ENCODE data around the gene PLCD4. TPM values are rescaled to one million over a fixed set of nuclear protein-coding genes. Genes with fewer than 3 reads are reported as not detected.

The PLCD4 gene
- total RNA-seq (11.0 TPM), polyA plus RNA-seq (ENCODE audit: insufficient read depth, low read depth, low replicate concordance) (30.4 TPM)
- long read RNA-seq, donor 1, result 0 reads
- long read RNA-seq, donor 2, partial matches to known transcripts, result 0 of 1 reads
- long read RNA-seq, donor 2, other reads (novel, unspliced or antisense), result 0 of 1 reads
- long read RNA-seq, donor 3, result 0 reads
- long read RNA-seq, donor 4, result 0 reads
- long read RNA-seq, donor 5, result 0 reads
- long read RNA-seq, donor 6, result 0 reads
- long read RNA-seq, donor 7, partial matches to known transcripts, result 0 of 7 reads
- long read RNA-seq, donor 7, other reads (novel, unspliced or antisense), result 4 of 7 reads
- long read RNA-seq, donor 8, result 0 reads
- long read RNA-seq, donor 9, partial matches to known transcripts, result 0 of 1 reads
- long read RNA-seq, donor 9, other reads (novel, unspliced or antisense), result 0 of 1 reads
- long read RNA-seq, donor 10, partial matches to known transcripts, result 11 of 11 reads
- long read RNA-seq, donor 10, other reads (novel, unspliced or antisense), result 0 of 11 reads

DNA sequence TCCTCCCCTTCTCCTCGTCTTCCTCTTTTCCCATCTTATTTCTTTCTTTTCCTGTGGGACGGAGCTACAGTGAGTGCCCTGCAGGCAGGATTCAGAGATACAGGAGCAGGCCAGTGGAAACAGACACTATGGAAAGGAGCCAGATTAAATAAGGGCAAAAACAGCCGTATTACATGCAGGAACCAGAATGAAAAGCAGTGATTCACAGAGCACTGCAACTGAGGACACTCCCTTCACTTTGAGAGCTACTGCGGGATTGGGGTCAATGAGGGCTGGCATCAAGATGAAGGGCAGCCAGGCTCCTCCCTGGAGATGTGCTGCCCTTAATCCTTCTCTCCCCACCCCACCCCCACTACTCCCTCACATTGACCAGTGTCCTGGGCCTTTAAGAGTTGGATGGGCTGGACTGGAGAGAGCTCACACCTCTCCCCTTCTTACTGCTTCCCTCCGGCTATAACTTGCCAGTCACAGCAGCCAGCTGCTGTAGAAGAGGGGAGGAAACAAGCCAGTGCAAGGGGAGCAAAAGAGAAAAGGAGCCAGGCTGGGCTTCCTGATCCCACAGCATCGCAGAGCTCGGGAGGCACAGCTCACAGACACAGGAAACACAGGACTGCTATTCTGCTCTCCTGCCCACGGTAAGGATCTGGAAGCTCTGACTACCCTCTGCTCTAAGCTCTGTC is at the start of gene PLCD4:
TSS of gene PLCD4 (plus strand) at position 464 of the 680 bp plus-strand sequence. CDS start 7,841 bp downstream, outside the sequence.
- Histone ChIP-seq H3K27me3 (ENCODE audit: control insufficient read depth, insufficient read depth, low read length) (no peaks in the 10 kb centered on the region), H3K36me3 (ENCODE audit: control insufficient read depth in 2 of 3, insufficient read depth in 3 of 3, low read length in 3 of 3) (no peaks in the 10 kb centered on the region), H3K27ac (ENCODE audit: low read depth in 2 of 2, low read length in 2 of 2) (peak within 1 kb of the TSS; percentile 28 to 38), H3K9me3 (ENCODE audit: control insufficient read depth in 2 of 3, insufficient read depth in 1 of 3, low read length in 3 of 3) (no peaks in the 10 kb centered on the region), H3K9ac (ENCODE audit: low read length in 3 of 3) (peak within 1 kb of the TSS in 1 of 3 donors; percentile 53), H3K4me1 (ENCODE audit: control insufficient read depth in 2 of 3, insufficient read depth in 2 of 3, low read depth in 1 of 3, low read length in 3 of 3) (peaks cover 0 to 9% (median 7%) of the 10 kb centered on the region in 3 donors), H3K4me3 (ENCODE audit: low read length in 3 of 3) (peak within 1 kb of the TSS; percentile 30 to 71 (median 69))
- DNase-seq (peak in 4 of 5 donors; percentile 35 to 80 (median 55)), FAIRE-seq (no peak)
- intact Hi-C loops (cut with DNase I), result no loop called here
- TF ChIP-seq CTCF (IDR thresholded peaks at IDR 0.05; ENCODE audit: borderline replicate concordance, extremely low read depth, insufficient read depth), result no peak

- H3K4me1 ChIP-seq (ENCODE audit: control insufficient read depth in 2 of 3, insufficient read depth in 2 of 3, low read depth in 1 of 3, low read length in 3 of 3), result no peaks in the 10 kb centered on the region
- TF ChIP-seq CTCF (IDR thresholded peaks at IDR 0.05; ENCODE audit: borderline replicate concordance, extremely low read depth, insufficient read depth), result no peak
- intact Hi-C loops (cut with DNase I), result no loop called here
- H3K36me3 ChIP-seq (ENCODE audit: control insufficient read depth in 2 of 3, insufficient read depth in 3 of 3, low read length in 3 of 3), result peaks cover 6 to 13% (median 7%) of the 10 kb centered on the region in 3 donors
- no peak overlapping the region for H3K9ac ChIP-seq (ENCODE audit: low read length in 3 of 3)
- H3K27ac ChIP-seq (ENCODE audit: low read depth in 2 of 2, low read length in 2 of 2), result no peak overlapping the region
- FAIRE-seq (no peak), DNase-seq (no peak)
- H3K4me3 ChIP-seq (ENCODE audit: low read length in 3 of 3), result no peak overlapping the region
- H3K27me3 ChIP-seq (ENCODE audit: control insufficient read depth, insufficient read depth, low read length), result no peaks in the 10 kb centered on the region
- no peaks in the 10 kb centered on the region for H3K9me3 ChIP-seq (ENCODE audit: control insufficient read depth in 2 of 3, insufficient read depth in 1 of 3, low read length in 3 of 3)
These were observed 49.8 kb upstream of the PLCD4 start for GRCh38 chr2:218557941-218558340.

GRCh38 chr2:218558986-218559385 is 48.7 kb upstream of the PLCD4 start:
- Histone ChIP-seq H3K27ac (ENCODE audit: low read depth in 2 of 2, low read length in 2 of 2) (no peak overlapping the region), H3K9me3 (ENCODE audit: control insufficient read depth in 2 of 3, insufficient read depth in 1 of 3, low read length in 3 of 3) (no peaks in the 10 kb centered on the region), H3K4me3 (ENCODE audit: low read length in 3 of 3) (no peak overlapping the region), H3K27me3 (ENCODE audit: control insufficient read depth, insufficient read depth, low read length) (no peaks in the 10 kb centered on the region), H3K9ac (ENCODE audit: low read length in 3 of 3) (no peak overlapping the region), H3K4me1 (ENCODE audit: control insufficient read depth in 2 of 3, insufficient read depth in 2 of 3, low read depth in 1 of 3, low read length in 3 of 3) (no peaks in the 10 kb centered on the region), H3K36me3 (ENCODE audit: control insufficient read depth in 2 of 3, insufficient read depth in 3 of 3, low read length in 3 of 3) (peaks cover 0 to 8% (median 2%) of the 10 kb centered on the region in 3 donors)
- FAIRE-seq (no peak), DNase-seq (peak in 4 of 5 donors; percentile 64 to 86 (median 76))
- intact Hi-C loops (cut with DNase I), result no loop called here
- TF ChIP-seq CTCF (IDR thresholded peaks at IDR 0.05; ENCODE audit: borderline replicate concordance, extremely low read depth, insufficient read depth), result no peak
